ENCODE results near the gene SNX27.

- no peak for TF ChIP-seq POLR2A (IDR thresholded peaks at IDR 0.05)
- no peak for TF ChIP-seq CTCF (IDR thresholded peaks at IDR 0.05)
- no peak for TF ChIP-seq EP300 (IDR thresholded peaks at IDR 0.05)
- TF ChIP-seq POLR2AphosphoS5 (IDR thresholded peaks at IDR 0.05), result no peak
Observed at GRCh38 chr1:151624783-151625182, 12.9 kb downstream of the SNX27 start.
